GM12865 (cell line): ENCODE data around the gene UBIAD1.
"Not testable (repeated sequence)": the region's sequence is repeated elsewhere in the genome, so short reads cannot be mapped to it uniquely, and the experiment has no call there.

Source experiments
- DNase-seq: peaks from one replicate; pipeline ENCODE4 v3.0.0; 2010; ENCODE audit warnings: low read depth
- H3K4me3 ChIP-seq: 2 replicates; pipeline ENCODE4 v1.5.1; 2011; ENCODE audit warnings: mild to moderate bottlenecking, low read depth, low read length, control low read depth
- TF ChIP-seq, protein P1 (sequence below): IDR thresholded peaks from 2 replicates; pipeline ENCODE4 v1.5.1; 2011; ENCODE audit warnings: low read length, control low read depth, low read depth, inconsistent platforms; ENCODE audit not compliant: insufficient read depth; ENCODE audit errors: missing control alignments

Gene UBIAD1

GRCh38 chr1:11298390-11299224 lies 25.6 kb downstream of the UBIAD1 start:
- TF ChIP-seq, protein P1, sequence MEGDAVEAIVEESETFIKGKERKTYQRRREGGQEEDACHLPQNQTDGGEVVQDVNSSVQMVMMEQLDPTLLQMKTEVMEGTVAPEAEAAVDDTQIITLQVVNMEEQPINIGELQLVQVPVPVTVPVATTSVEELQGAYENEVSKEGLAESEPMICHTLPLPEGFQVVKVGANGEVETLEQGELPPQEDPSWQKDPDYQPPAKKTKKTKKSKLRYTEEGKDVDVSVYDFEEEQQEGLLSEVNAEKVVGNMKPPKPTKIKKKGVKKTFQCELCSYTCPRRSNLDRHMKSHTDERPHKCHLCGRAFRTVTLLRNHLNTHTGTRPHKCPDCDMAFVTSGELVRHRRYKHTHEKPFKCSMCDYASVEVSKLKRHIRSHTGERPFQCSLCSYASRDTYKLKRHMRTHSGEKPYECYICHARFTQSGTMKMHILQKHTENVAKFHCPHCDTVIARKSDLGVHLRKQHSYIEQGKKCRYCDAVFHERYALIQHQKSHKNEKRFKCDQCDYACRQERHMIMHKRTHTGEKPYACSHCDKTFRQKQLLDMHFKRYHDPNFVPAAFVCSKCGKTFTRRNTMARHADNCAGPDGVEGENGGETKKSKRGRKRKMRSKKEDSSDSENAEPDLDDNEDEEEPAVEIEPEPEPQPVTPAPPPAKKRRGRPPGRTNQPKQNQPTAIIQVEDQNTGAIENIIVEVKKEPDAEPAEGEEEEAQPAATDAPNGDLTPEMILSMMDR, result no peak
- no peak for DNase-seq
- H3K4me3 ChIP-seq, result no peak overlapping the region

DNA sequence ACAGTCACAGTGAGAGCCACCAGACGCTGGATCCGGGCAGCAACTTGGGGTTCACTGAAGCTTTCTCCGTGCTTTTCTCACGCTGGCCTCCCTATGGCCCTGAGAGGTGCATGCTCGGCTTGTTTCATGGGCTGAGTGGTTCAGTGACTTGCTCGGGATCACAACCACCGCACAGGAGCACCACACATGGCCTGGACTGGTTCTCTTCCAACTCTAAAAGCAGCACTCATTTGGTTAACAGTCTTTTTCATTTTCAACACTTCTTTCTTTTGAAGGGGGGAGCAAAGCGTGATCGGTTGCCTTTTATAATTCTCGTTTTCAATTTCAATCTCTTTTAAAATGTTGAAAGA lies 26.2 kb downstream of the UBIAD1 start:
- no peak overlapping the region for H3K4me3 ChIP-seq
- TF ChIP-seq, protein P1, result no peak
- DNase-seq, result no peak

GRCh38 chr1:11301601-11302000 lies 28.6 kb downstream of the UBIAD1 start:
- DNase-seq, result no peak
- TF ChIP-seq, protein P1, result no peak
- H3K4me3 ChIP-seq, result no peak overlapping the region

- H3K4me3 ChIP-seq, result no peak overlapping the region
- DNase-seq, result no peak
- TF ChIP-seq, protein P1, result no peak
Observed at GRCh38 chr1:11302366-11302765, 29.4 kb downstream of the UBIAD1 start.

DNA sequence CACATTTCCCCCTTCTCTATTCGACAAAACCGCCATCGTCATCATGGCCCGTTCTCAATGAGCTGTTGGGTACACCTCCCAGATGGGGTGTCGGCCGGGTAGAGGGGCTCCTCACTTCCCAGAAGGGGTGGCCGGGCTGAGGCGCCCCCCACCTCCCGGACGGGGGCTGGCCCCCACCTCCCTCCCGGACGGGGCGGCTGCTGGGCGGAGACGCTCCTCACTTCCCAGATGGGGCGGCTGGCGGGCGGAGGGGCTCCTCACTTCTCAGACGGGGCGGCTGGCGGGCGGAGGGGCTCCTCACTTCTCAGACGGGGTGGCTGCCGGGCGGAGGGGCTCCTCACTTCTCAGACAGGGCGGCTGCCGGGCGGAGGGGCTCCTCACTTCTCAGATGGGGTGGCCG lies 32.5 kb downstream of the UBIAD1 start:
- not testable (repeated sequence) for DNase-seq, H3K4me3 ChIP-seq

DNA sequence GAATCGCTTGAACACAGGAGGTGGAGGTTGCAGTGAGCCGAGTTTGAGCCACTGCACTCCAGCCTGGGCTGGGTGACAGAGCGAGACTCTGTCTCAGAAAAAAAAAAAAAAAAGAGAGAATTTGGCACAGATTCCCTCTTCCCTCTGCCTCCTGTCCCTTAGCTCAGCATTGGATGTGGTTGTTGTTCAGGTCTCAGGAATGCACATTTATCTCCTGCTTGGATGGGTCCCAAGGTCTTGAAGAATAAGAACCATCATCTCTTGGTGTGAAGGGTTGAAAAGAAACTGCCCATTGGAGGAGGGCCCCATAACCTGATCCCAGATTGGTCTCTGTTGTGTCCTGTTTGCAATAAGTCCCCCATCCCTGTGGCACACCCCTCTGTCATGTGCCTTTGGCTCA lies 34.9 kb downstream of the UBIAD1 start:
- no peak overlapping the region for H3K4me3 ChIP-seq
- no peak for DNase-seq
- TF ChIP-seq, protein P1, result no peak

- no peak for DNase-seq
- TF ChIP-seq, protein P1, result no peak
Observed at GRCh38 chr1:11308699-11309224, 35.8 kb downstream of the UBIAD1 start.

More at GRCh38 chr1:11308699-11309224, 35.8 kb downstream of the UBIAD1 start:
- no peak overlapping the region for H3K4me3 ChIP-seq
